HG02973 (cell line): Measurements from ENCODE around the gene CCDC159.
"Not testable (repeated sequence)": the region's sequence is repeated elsewhere in the genome, so short reads cannot be mapped to it uniquely, and the experiment has no call there.

Experiments used
- ATAC-seq: cut with Tn5 transposase; IDR thresholded peaks from one replicate; pipeline ENCODE4 v1.9.1; 2021; ENCODE audit warnings: moderate library complexity; ENCODE audit not compliant: unreplicated experiment

The CCDC159 gene

DNA sequence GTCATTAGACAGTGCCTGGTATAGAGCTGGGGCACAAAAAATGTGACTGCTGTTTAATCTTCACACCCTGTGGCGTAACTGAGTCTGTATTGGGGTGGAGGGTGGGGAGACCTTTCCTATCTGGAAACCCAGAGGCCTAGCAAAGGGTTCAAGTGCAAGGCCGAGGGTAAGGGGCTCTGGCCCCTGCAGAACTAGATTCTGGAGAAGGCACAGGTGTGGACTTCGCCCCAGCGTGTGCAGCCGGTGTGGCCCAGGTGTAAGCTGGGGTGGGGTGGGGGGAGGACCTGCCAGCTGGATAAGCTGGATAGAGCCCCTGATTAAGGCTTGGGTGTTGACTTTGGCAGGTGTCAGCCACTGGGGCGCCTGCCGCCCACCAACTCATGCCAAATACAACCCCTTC, 8.2 kb upstream of the CCDC159 start:
- no peak for ATAC-seq

DNA sequence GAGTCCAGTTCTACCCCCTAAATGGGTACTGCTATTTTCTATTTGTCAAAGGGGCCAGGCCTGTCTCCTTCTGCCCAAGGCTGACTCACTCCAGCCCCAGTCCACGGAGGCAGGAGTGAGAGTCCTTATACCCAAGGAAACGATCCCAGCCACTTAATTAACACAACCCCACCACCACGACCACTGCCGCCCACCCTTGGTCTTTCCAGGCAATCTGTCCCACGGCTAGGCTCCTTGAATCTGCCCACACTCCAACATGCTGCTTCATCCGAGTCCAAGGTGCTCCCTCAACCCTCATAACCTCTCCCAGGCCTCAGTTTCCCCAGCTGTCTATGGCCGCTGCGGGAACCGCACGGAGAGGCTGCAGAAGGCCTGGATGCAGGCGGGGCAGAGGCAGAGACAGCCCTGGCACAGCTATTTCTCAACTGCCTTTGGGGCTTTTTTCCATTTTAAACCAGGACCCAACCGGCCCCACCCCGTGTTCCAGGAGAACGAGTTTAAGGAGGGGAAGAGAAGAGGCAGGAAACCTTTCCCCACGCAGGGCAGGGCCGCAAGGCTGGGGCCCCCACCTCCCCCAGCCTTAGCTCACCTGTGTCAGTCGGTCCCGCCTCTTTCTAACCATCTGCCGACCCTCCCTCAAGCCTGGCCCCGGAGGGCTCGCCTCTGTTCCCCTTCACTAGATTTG, 7.6 kb upstream of the CCDC159 start:
- ATAC-seq = no peak

DNA sequence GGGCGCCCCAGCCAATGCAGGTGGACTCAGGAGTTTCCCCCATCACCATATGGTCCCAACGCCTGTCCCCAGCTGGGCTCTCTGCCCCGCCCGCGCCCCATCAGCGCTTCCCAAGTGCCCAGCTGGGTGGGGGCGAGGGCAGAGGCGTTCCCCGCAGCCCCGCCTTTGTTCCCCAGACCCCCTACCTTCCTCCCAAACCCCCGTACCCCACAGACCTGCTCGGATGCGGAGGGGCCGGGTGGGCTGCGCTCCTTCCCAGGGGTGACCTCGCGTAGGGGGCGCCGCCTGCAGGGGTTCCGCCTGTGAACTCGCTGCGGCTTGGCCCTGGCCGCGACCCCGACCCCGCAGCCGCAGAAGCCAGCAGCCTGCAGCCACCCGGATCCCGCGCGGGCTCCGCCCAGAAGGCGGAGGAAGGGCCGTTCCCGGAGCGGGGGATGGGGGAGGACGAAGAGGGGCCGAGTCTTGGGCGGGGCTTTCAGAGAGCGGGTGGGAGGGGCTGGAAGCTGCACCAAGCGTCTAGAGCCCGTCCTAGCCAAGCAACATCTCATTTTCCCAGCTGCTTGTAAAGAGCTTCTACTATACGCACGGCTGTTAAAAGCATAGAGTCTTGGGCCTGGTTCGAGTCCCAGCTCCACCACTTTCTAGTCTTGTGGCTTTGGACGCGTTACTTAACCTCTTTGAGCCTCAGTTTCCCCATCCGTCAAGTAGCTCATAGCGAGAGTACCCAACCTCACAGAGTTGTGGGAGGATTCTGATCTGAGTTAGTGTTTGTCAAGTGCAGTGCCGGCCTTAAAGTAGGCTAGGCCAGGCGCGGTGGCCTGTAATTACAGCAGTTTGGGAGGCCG, 6.8 kb upstream of the CCDC159 start, which contains the start of gene RAB3D:
Gene RAB3D, minus strand, starts transcription at position 404 of the 845 bp plus-strand sequence. CDS start 2,258 bp downstream, outside the sequence.
- ATAC-seq = no peak

DNA sequence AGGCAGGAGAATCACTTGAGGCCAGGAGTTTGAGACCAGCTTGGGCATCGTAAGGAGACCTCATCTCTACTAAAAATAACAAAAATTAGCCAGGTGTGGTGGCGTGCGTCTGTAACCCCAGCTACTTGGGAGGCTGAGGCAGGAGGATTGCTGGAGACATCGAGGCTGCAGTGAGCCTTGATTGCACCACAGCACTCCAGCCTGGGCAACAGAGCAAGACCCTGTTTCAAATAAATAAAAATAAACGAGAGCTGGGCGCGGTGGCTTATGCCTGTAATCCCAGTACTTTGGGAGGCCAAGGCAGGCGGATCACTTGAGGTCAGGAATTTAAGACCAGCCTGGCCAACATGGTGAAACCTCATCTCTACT, 6.2 kb upstream of the CCDC159 start:
- not testable (repeated sequence) for ATAC-seq

DNA sequence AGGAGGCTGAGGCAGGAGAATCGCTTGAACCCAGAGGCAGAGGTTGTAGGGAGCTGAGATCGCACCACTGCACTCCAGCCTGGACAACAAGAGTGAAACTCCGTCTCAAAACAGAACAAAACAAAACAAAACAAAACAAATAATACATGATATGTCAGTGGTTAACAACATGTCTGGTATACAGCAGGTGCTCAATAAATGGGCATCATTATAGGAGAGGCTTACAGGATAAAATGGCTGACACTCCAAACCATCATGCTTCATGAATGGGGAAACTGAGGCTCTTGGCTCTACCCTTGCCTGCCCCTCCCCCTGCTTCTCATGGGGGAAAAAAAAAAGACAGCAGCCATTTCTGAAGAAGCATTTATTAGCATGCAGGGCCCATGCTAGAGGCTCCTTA, 3.9 kb upstream of the CCDC159 start:
- no peak for ATAC-seq

DNA sequence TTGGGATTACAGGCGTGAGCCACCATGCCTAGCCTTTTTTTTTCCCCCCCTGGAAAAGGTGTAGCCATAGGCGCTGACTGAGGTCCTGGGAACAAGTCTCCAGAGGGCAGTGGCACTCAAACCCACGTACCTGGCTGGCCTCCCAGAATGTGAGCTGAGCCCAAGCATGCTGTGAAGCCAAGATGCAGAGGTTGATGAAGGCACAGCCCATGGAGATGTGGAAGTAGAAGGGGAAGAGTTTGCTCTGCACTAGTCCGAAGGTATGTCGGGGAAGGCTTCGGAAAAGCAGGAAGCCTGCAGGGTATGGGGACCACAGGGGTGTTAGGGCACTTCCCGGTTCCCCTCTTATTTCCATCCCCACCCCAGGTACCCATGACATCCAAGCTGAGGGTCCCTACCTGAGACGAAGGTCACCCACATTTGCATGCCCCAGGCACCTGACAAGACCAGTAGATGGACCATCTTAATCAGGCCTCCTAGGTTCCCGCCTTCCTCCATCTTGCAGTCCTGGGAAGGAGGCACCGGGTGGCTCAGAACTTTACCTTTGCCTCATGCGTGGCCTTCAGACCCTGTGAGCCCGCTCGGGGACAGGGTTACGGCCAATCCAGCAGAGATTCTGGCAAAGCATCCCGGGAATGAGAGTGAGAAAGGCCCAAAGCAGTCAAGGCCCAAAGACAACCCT, 1.1 kb upstream of the CCDC159 start:
- no peak for ATAC-seq

DNA sequence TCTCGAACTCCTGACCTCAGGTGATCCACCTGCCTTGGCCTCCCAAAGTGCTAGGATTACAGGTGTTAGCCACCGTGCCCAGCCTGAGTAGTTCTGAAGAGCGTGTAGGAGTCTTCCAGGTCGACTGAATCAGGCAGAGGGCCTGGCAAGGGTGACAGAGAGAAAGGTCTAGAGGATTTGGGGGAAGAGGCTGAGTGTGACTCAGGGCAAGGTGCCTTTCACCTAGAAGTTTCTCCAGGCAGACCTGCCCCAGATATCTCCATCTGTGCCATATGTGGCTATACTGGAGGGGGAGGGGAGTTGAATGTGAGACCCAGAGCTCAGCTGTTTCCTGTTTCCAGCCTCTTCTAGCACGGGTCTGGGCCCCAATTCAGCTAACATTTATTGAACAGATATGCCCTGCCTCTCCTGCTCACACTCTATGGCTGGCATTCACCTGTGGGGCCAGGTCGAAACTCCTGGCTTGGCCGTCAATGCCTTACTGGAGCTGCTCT, 1.3 kb downstream of the CCDC159 start:
- ATAC-seq = no peak

DNA sequence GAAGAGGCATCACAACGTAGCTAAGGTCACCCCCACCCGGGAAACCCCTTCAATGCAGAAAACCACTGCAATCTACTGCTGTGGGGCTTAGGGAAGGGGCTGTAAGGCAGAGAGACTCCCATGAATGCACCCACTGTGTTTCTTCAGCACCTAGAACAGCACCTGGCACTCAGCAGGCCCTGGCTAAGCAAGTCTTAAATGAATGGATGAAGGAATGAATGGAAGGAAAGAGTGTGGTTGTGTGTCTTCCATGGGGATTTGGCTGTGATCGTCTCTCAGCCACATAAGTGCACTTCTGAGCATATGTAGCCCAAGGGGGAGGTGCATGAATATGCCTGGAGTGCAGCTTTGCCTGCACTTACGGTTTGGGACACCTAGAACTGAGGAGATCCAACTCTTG, 2.9 kb downstream of the CCDC159 start:
- ATAC-seq = no peak

DNA sequence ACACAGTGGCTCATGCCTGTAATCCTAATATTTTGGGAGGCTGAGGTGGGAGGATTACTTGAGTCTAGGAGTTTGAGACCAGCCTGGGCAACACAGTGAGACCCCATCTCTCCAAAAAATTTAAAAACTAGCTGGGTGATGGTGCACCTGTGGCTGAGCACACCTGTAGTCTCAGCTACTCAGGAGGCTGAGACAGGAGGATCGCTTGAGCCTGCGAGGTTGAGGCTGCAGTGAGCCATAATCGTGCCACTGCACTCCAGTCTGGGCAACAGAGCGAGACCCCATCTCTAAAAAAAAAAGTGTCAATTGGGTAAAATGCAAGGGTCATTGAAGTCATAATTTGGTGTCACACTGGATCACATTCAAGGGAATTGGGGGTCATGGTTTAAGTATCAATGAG, 7.8 kb downstream of the CCDC159 start:
- not testable (repeated sequence) for ATAC-seq

DNA sequence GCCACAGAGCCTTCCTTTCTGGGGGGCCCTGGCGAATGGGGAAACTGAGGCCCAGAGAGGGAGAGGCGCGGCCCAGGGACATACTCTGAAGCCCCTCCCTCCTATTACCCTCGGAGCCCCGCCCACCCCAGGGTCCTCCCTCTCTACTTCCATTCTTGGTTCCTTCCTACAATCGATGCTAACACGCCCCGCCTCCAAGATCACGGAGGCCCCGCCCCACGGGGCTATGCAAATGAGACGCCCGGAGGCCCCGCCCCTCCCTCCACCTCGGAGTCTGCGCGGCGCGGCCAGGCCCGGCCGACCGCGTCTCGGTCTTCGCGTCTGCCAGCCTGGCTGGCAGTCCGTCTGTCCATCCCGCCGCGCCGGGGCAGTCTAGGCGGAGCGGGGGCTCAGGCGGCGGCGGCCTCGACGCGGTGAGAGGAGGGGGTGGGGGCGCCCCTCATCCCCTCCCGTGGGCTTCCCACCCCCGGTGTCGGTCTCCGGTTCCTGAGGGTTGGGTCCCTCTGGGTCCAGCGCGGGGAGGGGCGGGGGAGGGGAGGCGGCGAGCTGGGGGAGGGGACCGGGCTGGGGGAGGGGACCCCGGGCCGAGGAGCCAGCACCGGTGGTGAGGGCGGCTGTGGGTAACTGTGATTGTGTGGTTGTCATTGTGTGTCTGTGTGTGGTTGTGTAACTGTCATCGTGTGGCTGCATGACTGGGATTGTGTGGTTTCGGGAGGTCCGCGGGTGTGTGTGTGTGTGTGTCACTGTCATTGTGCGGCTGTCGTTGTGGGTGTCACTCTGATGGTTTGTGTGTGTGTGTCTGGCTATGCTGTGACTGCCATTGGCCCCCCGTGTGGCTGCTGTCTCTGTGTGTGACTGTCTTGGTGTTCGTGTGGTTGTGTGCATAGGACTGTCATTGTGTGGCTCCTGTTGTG, 9.1 kb downstream of the CCDC159 start, which contains the start of gene PLPPR2:
Gene PLPPR2, plus strand, starts transcription at position 273 of the 914 bp plus-strand sequence. CDS start 2,242 bp downstream, outside the sequence.
- no peak for ATAC-seq

DNA sequence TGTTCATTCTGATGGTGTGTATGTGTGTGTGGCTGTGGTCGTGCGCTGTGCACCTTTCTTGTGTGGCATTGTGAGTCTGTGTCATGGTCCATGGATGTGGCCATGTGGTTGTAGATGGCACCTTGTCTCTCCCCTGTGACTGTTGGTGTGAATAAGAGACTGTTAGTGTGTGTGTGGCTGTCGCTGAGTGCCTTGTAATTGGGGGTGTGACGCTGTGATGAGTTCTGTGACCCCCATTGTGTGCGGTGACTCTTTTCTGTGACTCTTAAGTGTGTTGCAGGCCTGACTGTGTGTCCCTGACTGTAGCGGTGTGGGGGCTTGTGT, 9.7 kb downstream of the CCDC159 start:
- no peak for ATAC-seq

DNA sequence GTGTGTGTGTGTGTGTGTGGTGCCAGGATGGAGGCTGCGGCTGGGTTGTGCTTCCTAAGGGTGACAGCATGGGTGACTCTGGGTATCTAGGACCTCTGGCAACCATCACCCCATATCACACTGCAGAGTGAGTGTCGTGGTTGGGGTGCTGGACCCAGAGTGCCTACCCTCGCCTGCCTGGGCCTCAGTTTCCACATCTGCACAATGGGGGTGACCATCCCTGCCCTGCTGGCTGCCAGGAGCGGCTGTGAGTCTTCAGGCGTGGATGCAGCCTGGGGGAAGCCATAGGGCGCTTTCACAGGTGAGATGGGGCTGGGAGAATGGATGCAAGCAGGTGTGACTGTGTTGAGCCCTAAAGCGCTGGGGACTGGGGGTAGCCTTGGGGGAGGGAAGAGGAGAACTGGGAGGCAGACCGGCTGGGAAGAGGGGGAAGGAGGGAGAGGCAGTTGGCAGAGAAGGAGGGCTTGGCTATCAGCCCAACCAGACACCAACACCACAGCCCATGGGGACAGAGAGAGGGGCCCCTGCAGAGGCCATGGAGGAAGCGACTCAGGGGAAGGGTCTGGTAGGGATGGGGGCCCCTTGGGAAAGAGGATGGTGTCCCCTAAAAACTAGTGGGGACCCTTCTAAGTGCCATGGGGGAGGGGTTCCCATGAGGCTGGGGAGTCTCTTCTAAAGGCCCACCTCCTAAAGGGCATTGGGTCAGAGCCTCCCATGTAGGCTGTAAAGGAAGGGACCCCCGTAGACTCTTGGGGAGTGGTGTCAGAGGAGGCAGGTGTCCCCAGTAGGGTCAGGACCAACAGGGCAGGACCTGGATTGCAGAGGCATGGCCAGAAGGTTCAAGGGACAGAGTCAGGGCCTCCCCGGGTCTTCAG, 10.6 kb downstream of the CCDC159 start:
- no peak for ATAC-seq

DNA sequence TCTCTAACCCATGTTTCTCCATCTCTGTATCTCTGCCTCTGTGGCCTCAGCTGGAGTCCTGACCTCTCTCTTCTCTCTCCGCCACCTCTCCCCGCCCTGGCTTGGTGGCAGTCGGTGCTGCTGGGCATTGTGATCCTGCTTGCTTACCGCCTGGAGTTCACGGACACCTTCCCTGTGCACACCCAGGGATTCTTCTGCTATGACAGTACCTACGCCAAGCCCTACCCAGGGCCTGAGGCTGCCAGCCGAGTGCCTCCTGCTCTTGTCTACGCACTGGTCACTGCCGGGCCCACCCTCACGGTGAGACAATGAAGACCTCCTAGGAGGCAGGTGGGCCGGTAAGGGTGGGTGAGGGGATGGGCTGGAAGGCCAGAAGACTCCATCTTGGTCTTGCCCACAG, 13.1 kb downstream of the CCDC159 start:
- ATAC-seq = no peak

DNA sequence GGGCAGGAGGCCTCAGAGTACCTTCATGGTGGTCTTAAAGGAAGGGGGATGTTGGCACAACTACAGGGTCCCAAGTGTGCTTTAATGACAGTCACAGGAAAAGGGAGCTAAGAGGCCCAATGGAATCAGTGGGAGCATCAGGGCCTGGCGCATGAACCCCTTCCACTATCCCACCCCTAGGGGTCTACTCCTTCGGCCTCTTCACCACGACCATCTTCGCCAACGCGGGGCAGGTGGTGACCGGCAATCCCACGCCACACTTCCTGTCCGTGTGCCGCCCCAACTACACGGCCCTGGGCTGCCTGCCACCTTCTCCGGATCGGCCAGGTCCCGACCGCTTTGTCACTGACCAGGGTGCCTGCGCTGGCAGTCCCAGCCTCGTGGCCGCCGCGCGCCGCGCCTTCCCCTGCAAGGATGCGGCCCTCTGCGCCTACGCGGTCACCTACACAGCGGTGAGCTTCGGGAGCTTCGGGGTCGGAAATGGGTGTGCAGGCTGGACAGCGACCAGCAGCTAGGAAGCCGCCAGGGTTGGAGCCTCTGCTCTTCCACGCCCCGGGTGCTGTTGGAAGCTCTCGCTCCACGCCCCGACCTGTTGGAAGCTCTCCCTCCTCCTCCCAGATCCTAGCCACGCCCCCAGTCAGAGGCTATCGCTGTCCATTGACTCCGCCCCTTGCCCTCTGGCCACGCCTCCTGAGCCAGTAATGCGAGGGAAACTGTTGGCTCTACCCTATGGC, 14.9 kb downstream of the CCDC159 start:
- ATAC-seq = no peak

DNA sequence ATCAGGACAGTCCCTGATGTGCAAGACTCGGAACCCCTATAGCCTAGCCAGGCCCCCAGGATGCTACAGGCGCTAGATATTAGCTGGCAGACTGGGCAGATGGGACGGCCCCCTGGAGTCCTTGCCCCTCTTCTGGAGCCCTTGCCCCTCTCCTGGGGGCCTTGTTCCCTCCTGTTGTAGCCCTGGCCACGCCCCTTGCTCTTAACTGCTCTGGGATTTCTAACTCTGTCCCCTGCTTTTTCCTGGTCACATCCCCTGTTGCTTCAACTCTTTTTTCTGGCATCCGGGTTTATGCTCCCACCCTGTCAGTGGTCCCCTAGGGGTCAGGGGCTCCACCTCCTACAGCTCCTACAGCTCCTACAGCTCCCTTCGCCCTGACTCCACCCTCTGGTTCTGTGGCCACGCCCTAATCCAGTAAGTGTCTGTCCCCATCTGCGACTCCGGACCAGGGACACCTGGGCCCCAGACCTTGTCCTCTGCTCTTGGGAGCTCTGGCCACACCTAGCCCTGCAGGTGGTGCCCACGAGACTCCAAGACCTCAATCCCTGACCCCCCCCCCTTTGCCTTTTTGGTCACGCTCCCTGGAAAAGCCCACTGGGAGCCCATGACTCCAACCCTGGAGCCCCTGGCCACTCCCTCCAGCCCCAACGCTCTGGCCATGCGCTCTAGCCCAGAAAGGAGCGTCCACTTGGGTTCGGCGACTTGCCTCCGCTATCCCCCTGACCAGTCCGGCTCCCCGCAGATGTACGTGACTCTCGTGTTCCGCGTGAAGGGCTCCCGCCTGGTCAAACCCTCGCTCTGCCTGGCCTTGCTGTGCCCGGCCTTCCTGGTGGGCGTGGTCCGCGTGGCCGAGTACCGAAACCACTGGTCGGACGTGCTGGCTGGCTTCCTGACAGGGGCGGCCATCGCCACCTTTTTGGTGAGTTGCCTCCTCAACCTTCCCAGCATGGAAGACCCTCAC, 15.7 kb downstream of the CCDC159 start:
- ATAC-seq = no peak

DNA sequence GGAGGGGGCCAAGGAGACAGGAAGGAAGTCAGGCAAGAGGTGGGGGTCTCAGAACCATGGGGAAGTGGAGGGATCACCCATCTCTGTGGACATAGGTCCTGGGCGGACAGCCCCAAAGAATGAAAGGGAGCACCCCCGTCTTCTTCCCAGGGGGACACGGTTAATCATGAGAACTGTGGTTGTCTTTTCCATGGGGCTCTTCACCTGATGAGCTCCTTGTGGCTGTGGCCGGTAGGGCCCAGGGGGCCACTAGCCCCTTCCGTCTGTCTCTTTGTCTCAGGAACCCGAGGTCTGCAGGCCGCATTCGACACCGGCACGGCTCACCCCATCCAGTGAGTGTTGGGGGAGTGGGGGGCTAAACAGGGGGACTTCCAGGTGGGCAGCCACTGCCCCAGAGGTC, 17.6 kb downstream of the CCDC159 start:
- ATAC-seq = no peak

DNA sequence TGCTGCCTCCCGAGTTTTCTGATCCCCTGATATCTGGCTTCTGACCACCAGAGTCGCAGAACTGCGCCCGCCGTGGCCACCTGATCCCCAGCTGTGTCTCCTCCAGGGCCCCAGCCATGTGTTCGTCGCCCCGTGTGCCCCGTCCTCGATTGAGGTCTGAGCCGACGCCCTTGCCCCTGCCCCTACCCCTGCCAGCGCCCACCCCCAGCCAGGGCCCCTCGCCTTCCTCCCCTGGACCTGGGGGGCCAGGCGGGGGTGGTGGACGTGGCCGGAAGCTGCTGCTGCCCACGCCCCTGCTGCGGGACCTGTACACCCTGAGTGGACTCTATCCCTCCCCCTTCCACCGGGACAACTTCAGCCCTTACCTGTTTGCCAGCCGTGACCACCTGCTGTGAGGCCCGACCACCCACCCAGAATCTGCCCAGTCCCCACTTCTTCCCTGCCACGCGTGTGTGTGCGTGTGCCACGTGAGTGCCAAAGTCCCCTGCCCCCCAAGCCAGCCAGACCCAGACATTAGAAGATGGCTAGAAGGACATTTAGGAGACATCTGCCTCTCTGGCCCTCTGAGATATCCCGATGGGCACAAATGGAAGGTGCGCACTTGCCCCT, 18.1 kb downstream of the CCDC159 start:
- no peak for ATAC-seq
